Measurements from ENCODE around the gene NAPSA. TPM values are rescaled to one million over a fixed set of nuclear protein-coding genes. Genes with fewer than 3 reads are reported as not detected.

Gene NAPSA
- polyA plus RNA-seq, 1 donor (not counting 4 experiments of a cell fraction or from before 2014, with no cell fraction given): 0.94 TPM

DNA sequence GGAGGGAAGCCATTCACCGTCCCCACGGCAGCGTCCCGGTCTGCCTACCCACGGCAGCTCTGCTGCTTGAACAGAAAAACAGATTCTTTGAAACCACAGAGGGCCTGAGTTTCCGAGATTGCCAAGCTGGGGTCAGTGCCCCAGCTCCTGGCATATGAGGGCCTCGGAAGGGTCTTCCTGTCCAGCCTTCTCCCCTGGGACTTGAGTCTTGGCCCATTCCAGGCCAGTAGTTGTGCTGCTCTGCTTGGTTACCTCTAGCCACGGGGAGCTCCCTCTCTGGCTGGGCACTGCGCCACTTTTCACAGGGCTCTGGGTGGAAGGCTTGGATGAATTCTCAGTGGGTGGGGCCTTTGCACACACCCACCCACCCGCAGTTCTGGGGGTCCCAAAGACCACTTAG, 44.7 kb upstream of the NAPSA start:
- no peaks in the 10 kb centered on the region for H3K79me2 ChIP-seq (ENCODE audit: control insufficient read depth, insufficient read depth, low read length)
- peaks cover 9 to 11% of the 10 kb centered on the region in 2 experiments for H3K36me3 ChIP-seq (ENCODE audit: control insufficient read depth in 2 of 2, extremely low read depth in 1 of 2, insufficient read depth in 2 of 2, low read length in 2 of 2)
- FAIRE-seq (no peak), DNase-seq (ENCODE audit: low read depth, low spot score) (no peak)
- no peak for TF ChIP-seq CTCF (optimal IDR thresholded peaks at IDR 0.05 in 1 of 3, IDR thresholded peaks at IDR 0.05 in 1 of 3, conservative IDR thresholded peaks at IDR 0.05 in 1 of 3; ENCODE audit: extremely low read depth in 1 of 3, insufficient read depth in 2 of 3, low read length in 3 of 3)
- H3K27ac ChIP-seq (ENCODE audit: control insufficient read depth, insufficient read depth, low read length): no peak overlapping the region
- no peak overlapping the region for H3K4me2 ChIP-seq (ENCODE audit: control insufficient read depth, extremely low read depth, insufficient read depth, low read depth, low read length)
- no peaks in the 10 kb centered on the region for H3K9me3 ChIP-seq (ENCODE audit: control insufficient read depth, low read depth, low read length)
- no peaks in the 10 kb centered on the region for H3K4me1 ChIP-seq (ENCODE audit: control insufficient read depth, extremely low read depth, insufficient read depth, low read length)
- no peaks in the 10 kb centered on the region for H3K9me1 ChIP-seq (ENCODE audit: control insufficient read depth, extremely low read depth, insufficient read depth, low read length)
- dilution Hi-C loops (cut with MboI; ENCODE audit: extremely low pct_ligation_motif_present, low sequenced_read_pairs): no loop called here
- H3K27me3 ChIP-seq (ENCODE audit: control insufficient read depth, extremely low read depth, insufficient read depth, low read length): no peaks in the 10 kb centered on the region
- H2AFZ ChIP-seq (ENCODE audit: control insufficient read depth, low read length): no peak overlapping the region
- no peak overlapping the region for H3K4me3 ChIP-seq (ENCODE audit: control insufficient read depth in 2 of 3, extremely low read depth in 1 of 3, insufficient read depth in 2 of 3, low read depth in 1 of 3, low read length in 3 of 3)
- no peaks in the 10 kb centered on the region for H4K20me1 ChIP-seq (ENCODE audit: control insufficient read depth, extremely low read depth, insufficient read depth, low read length)
- no peak overlapping the region for H3K9ac ChIP-seq (ENCODE audit: control insufficient read depth, extremely low read depth, insufficient read depth, low read length)

- no peak for DNase-seq (ENCODE audit: low read depth, low spot score)
- H3K4me2 ChIP-seq (ENCODE audit: control insufficient read depth, extremely low read depth, insufficient read depth, low read depth, low read length): no peak overlapping the region
- no peaks in the 10 kb centered on the region for H3K27me3 ChIP-seq (ENCODE audit: control insufficient read depth, extremely low read depth, insufficient read depth, low read length)
- no peaks in the 10 kb centered on the region for H4K20me1 ChIP-seq (ENCODE audit: control insufficient read depth, extremely low read depth, insufficient read depth, low read length)
- no peaks in the 10 kb centered on the region for H3K9me1 ChIP-seq (ENCODE audit: control insufficient read depth, extremely low read depth, insufficient read depth, low read length)
- peaks cover 9 to 11% of the 10 kb centered on the region in 2 experiments for H3K36me3 ChIP-seq (ENCODE audit: control insufficient read depth in 2 of 2, extremely low read depth in 1 of 2, insufficient read depth in 2 of 2, low read length in 2 of 2)
- H3K27ac ChIP-seq (ENCODE audit: control insufficient read depth, insufficient read depth, low read length): no peak overlapping the region
- TF ChIP-seq CTCF (optimal IDR thresholded peaks at IDR 0.05 in 1 of 3, IDR thresholded peaks at IDR 0.05 in 1 of 3, conservative IDR thresholded peaks at IDR 0.05 in 1 of 3; ENCODE audit: extremely low read depth in 1 of 3, insufficient read depth in 2 of 3, low read length in 3 of 3) (no peak), EZH2 (IDR thresholded peaks at IDR 0.05; ENCODE audit: low read length) (no peak)
- no peaks in the 10 kb centered on the region for H3K4me1 ChIP-seq (ENCODE audit: control insufficient read depth, extremely low read depth, insufficient read depth, low read length)
- no peak overlapping the region for H2AFZ ChIP-seq (ENCODE audit: control insufficient read depth, low read length)
- no peak overlapping the region for H3K9ac ChIP-seq (ENCODE audit: control insufficient read depth, extremely low read depth, insufficient read depth, low read length)
- H3K4me3 ChIP-seq (ENCODE audit: control insufficient read depth in 2 of 3, extremely low read depth in 1 of 3, insufficient read depth in 2 of 3, low read depth in 1 of 3, low read length in 3 of 3): no peak overlapping the region
- no peak for FAIRE-seq
- H3K9me3 ChIP-seq (ENCODE audit: control insufficient read depth, low read depth, low read length): no peaks in the 10 kb centered on the region
- dilution Hi-C loops (cut with MboI; ENCODE audit: extremely low pct_ligation_motif_present, low sequenced_read_pairs): no loop called here
- no peaks in the 10 kb centered on the region for H3K79me2 ChIP-seq (ENCODE audit: control insufficient read depth, insufficient read depth, low read length)
These were observed 43.9 kb upstream of the NAPSA start for GRCh38 chr19:50409347-50409746.
